ENCODE results near the gene ATP12A.

- no peak for TF ChIP-seq POLR2A (IDR thresholded peaks at IDR 0.05; ENCODE audit: low read length)
- no peak for TF ChIP-seq GATA1 (IDR thresholded peaks at IDR 0.05; ENCODE audit: low read depth, low read length)
Observed at GRCh38 chr13:24741791-24742190, 61.6 kb downstream of the ATP12A start.
